SW480 (cell line): ENCODE data around the gene USP22.

Experiments
- DNase-seq: peaks from one replicate; pipeline ENCODE4 v3.0.0-alpha.2; 2016; ENCODE audit warnings: low spot score

USP22 gene

GRCh38 chr17:21019976-21020586, 22.7 kb downstream of the USP22 start:
- DNase-seq: no peak

DNA sequence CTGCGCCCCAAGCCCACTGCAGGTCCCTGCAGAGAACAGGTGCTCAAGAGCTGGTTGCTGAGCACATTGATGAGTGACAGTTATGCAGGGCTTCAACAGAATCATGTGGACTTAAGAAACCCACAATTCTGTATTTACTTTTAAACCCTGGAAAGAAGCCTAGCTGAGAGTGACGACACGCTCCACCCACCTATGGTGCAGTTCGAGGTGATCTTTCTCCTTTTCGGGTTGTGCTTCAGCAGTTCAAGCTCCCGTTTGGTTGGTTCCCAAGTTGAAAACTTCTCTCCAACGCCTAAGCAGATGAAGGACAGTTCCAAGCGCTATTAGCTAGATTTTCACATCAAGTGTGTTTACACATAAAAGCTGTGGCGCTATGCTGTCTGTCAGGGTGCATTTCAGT, 23.9 kb downstream of the USP22 start:
- DNase-seq: no peak

DNA sequence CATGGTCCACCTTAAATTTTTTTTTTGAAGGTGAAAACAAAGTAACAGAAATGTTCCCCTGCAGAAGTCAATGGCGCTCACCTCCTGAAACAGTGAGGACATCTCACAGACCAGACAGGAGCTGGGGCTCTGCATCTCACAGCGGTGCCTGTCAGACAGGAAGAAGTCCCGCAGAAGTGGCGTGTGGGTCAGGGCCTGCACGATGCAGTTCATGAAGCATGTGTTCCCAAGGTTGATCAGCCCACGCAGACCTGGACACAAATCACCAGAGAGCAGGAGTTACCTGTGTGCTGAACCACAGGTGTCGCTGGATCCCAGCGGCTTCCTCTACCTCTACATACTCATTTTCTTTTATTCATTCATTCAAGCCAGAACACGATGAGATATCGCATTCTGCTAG, 24.9 kb downstream of the USP22 start:
- no peak for DNase-seq

- no peak for DNase-seq
Observed at GRCh38 chr17:21017256-21017655, 25.6 kb downstream of the USP22 start.

DNA sequence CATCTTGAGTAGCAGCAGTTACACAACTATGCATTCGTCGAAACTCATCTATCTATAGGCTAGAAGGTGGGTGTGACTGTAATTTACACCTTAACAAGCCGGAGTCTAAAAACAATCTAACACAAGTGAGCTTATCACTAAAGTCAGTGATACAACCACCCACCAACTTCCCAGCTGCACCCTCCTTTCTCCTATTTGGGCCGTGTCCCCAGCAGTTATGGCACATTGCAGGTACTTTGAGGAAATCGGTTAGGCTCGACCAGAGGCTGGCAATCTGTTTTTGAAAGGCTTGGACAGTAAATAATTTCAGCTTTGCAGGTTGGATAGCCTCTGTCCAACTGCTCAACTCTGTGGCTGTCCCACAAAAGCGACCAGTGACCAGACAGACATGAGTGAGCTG, 26.0 kb downstream of the USP22 start:
- no peak for DNase-seq

GRCh38 chr17:21015564-21015963, 27.2 kb downstream of the USP22 start:
- no peak for DNase-seq

GRCh38 chr17:21014498-21014897, 28.3 kb downstream of the USP22 start:
- DNase-seq: no peak

- no peak for DNase-seq
Observed at GRCh38 chr17:21013983-21014382, 28.8 kb downstream of the USP22 start.

DNA sequence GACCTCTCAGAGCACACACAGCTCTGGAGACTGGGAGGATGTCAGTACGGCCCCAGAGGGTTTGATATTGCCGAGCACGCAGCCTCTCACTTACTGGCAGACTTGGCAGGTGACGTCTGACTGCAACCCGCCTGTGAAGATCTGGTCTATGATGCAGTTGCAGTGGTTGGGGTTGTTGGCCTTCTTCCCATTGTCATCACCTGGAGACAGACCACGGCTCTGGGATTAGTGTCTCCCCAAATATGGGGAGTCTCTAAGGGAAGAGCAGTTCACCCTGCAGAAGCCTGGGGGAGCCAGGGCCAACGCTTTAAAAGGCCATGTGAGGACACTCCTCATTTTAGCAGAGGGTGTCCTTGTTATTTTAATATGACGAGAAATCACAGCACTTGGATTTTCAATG, 30.1 kb downstream of the USP22 start:
- DNase-seq: no peak

DNA sequence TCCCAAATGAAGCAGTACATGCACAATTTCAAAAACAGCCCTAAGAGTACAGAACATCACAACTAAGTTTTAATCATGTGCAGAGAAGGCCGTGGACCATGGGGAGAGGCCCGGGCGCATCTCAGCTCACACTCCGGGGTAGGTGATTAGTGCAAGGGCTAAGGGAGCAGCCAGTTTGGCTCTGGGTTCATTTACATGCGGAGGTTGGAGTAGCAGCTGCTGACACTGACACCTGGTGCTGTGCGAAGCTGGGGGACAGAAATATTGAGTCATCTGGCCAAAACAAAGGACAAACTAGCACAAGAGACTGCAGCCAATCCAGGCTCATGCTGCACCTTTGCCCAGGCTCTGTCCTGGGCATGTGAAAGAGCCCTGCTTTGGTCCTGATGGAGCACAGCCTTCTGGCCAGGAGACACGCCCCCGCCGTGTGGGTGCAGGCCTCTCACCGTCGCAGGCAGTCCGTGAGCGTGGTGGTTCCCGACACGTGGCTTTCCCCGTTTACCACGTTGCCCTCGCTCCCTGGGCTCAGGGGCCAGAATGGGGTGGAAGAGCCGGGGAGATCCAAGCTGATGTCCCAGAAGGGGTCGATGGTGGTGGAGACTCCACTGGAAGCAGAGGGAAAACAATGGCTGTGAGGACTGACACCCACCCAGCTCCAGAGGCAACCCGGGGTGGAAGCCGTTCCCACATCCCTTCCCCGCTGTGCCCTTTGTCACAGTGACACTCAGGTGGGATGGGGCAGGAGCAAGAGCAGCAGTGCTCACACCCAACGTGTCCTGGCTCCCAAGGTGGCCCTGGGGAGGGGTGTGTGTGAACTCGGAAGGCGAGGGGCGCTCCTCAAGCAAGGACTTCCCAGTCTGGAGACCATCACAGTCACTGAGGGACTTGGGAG, 31.9 kb downstream of the USP22 start:
- no peak for DNase-seq

DNA sequence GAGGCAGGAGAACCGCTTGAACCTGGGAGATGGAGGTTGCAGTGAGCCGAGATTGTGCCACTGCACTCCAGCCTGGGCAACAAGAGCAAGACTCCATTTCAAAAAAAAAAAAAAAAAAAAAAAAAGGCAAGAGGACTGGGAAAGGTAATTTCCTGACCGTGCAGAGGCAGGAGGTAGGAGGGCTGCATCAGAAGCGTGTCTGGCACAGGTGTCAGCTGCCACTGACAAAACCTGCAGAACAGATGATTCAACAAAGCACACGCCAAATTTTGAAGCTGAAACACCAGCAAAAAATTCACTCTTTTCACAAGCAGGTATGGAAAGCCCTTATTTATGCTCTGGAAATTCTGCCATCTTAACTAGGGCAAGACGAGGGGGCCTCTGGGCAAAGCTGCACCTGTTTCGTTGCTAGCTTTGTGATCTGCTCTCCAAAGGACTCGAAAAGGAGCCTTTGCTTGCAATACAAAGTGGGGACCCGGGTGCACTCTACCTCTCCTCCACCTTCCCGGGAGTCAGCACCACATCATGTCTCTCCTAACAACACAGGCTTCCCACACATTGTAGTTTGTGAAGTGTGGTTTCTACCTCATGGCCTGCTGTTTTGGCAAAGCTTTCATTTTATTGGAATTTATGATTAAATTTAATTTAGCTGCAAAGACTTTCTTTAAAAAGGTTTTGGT, 33.7 kb downstream of the USP22 start:
- DNase-seq: no peak

GRCh38 chr17:21008160-21008915, 34.5 kb downstream of the USP22 start:
- DNase-seq: no peak

- no peak for DNase-seq
Observed at GRCh38 chr17:21007646-21008045, 35.2 kb downstream of the USP22 start.

DNA sequence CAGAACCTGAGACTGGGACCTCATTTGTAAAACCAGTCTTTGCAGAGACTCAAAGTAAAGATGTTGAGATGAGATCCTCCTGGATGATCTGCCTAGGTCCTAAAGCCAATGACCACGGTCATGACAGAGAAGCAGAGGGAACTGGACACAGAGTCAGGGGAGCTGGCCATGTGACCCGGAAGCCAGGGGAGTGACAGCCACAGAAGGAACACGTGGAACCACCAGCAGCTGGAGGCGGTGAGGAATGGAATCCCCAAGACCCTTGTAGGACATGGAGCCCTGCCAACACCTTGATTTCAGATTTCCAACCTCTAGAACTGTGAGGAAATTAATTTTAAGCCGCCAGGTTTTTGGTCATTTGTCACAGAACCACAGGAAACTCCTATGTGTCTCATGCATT, 37.0 kb downstream of the USP22 start:
- no peak for DNase-seq

- no peak for DNase-seq
Observed at GRCh38 chr17:21005367-21005766, 37.4 kb downstream of the USP22 start.

DNA sequence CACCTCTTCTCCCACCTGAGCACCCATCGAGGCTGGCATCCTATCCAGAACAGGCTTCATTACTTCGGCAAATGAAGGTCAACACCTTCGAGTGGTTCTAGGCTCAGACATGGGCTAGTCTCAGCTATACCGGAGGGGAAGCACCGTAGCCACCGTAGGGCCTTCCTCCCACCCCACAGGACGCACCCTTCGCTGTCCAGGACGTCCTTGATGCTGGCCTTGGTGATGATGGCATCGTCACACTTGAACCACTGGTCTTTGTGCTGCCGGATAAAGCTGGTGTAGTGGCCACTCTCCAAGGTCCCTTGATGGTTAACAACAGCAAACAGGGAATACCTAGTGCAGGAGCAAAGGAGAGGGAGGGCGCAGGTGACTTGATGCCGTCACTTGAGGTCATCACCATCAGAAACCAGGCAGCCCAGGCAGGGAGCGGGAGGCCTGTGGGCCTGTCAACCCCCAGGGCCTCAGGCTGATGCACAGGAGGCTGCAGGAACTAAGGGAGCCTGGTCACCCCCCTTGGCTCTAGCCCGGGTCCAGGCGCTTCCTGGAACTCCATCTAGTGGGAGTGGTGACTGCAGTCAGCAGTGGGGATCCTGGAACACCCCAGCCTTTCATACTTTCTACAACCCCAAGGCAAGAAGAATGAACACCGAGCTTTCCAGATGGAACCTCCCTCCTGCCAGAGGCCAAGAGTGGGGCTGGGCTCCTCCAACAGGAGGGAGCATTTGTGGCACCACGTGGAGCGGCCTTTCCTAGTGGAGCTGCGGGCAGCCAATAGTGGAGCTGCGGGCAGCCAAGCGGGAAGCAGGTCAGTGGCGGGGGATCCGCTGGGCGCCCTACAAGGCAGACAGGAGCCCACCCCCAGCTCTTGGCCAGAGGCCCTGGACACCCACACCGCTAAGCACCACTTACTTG, 38.5 kb downstream of the USP22 start:
- DNase-seq: no peak

DNA sequence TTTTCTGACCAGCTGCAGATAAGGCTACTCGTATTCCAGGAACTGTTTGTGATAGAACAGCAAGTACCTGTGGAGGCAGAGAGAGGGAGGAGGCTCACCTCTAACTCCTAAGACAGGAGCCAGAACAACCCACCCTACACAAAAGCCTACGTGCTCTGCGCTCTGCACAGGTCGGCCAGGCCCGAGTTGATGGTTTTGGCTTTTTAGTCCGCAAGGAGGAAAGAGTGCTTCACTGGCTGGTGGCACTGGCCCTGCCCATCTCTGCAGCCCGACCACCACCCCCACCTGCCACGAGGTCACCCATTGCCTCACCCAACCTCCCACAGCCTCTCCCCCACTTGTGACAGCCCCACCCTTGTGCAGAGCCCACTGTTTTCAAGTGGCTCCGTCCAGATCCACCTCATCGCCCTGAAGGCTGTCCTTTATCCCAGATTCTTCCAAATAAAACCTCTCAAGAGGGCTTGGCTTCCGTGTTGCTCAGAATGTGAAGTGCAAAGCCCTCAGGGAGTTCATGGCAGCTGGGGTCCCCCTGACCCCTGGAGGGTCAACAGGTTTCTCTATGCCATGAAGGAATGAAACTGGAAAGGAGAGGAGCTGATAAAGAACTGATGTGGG, 39.7 kb downstream of the USP22 start:
- DNase-seq: no peak

GRCh38 chr17:21002309-21003006, 40.4 kb downstream of the USP22 start:
- no peak for DNase-seq

- peak; percentile 14 for DNase-seq
Observed at GRCh38 chr17:21001813-21002221, 41.0 kb downstream of the USP22 start.
